CD14-positive monocyte (primary cell): ENCODE results near the gene CNGA1. TPM values are rescaled to one million over a fixed set of nuclear protein-coding genes. Genes with fewer than 3 reads are reported as not detected.

Experiments used
- DNase-seq, 3 donors: peaks; one replicate each; pipeline ENCODE4 v3.0.0-alpha.2; 2011 to 2022
- H2AFZ ChIP-seq: 2 replicates; pipeline ENCODE4 v1.6.0; 2012; ENCODE audit warnings: mild to moderate bottlenecking, low read depth, low read length, inconsistent platforms; ENCODE audit not compliant: insufficient read depth, poor library complexity, severe bottlenecking
- H3K27ac ChIP-seq, 2 donors: 1 replicate in 1 of 2; 2 replicates in 1 of 2; pipeline ENCODE4 v1.5.1; 2012 to 2013; ENCODE audit warnings: low read length in 2 of 2, control low read depth in 1 of 2, inconsistent platforms in 1 of 2, low read depth in 1 of 2, mild to moderate bottlenecking in 1 of 2
- H3K27me3 ChIP-seq, 2 donors: one replicate each; pipeline versions ENCODE4 v1.6.0 to v1.6.1; 2011 to 2013; ENCODE audit warnings: low read length in 2 of 2; ENCODE audit not compliant: control insufficient read depth in 2 of 2, insufficient read depth in 2 of 2
- H3K36me3 ChIP-seq, 2 donors: replicated peaks in 1 of 2; 1 replicate in 1 of 2; 2 replicates in 1 of 2; pipeline versions ENCODE4 v1.5.1 to v1.6.1; 2012 to 2013; ENCODE audit warnings: low read length in 2 of 2, control low read depth in 1 of 2, inconsistent platforms in 1 of 2, mild to moderate bottlenecking in 1 of 2; ENCODE audit not compliant: insufficient read depth in 2 of 2, control insufficient read depth in 1 of 2
- H3K4me1 ChIP-seq, 2 donors: 1 replicate in 1 of 2; 2 replicates in 1 of 2; pipeline versions ENCODE4 v1.5.1 to v1.6.1; 2012 to 2013; ENCODE audit warnings: low read length in 2 of 2, control low read depth in 1 of 2, inconsistent platforms in 1 of 2, mild to moderate bottlenecking in 1 of 2, moderate library complexity in 1 of 2; ENCODE audit not compliant: insufficient read depth in 2 of 2, control insufficient read depth in 1 of 2
- H3K4me2 ChIP-seq: replicated peaks from 2 replicates; pipeline ENCODE3; 2012; ENCODE audit warnings: low read length, moderate library complexity, mild to moderate bottlenecking; ENCODE audit not compliant: poor library complexity, severe bottlenecking; ENCODE audit errors: extremely low read depth
- H3K4me3 ChIP-seq, 3 experiments: fragments of 200-600 bp in 1 of 3; sonication (generic) in 1 of 3; replicated peaks in 1 of 3; 1 replicate in 2 of 3; 2 replicates in 1 of 3; pipeline ENCODE4 v1.5.1; 2011 to 2013; ENCODE audit warnings: low read length in 3 of 3, mild to moderate bottlenecking in 3 of 3, control low read depth in 2 of 3, low read depth in 2 of 3, inconsistent platforms in 1 of 3, moderate library complexity in 1 of 3
- H3K79me2 ChIP-seq: 2 replicates; pipeline ENCODE4 v1.6.0; 2012; ENCODE audit warnings: mild to moderate bottlenecking, control low read depth, inconsistent platforms, low read length, moderate library complexity; ENCODE audit not compliant: insufficient read depth
- H3K9ac ChIP-seq: 2 replicates; pipeline ENCODE4 v1.6.0; 2017; ENCODE audit warnings: low read length, mild to moderate bottlenecking; ENCODE audit not compliant: insufficient read depth, poor library complexity, severe bottlenecking
- H3K9me3 ChIP-seq, 2 donors: replicated peaks in 1 of 2; 1 replicate in 1 of 2; 2 replicates in 1 of 2; pipeline versions ENCODE4 v1.5.1 to v1.6.1; 2012 to 2013; ENCODE audit warnings: low read length in 2 of 2, control low read depth in 1 of 2; ENCODE audit not compliant: control insufficient read depth in 1 of 2, insufficient read depth in 1 of 2
- H4K20me1 ChIP-seq: 2 replicates; pipeline ENCODE4 v1.6.0; 2012; ENCODE audit warnings: mild to moderate bottlenecking, low read length, control low read depth, moderate library complexity; ENCODE audit not compliant: insufficient read depth
- H3K27ac Mint-ChIP-seq, 7 donors: one replicate each; pipeline ENCODE4 v1.8.0; 2020; ENCODE audit warnings: mild to moderate bottlenecking in 7 of 7, mixed read lengths in 7 of 7, moderate library complexity in 6 of 7, inconsistent platforms in 2 of 7
- H3K27me3 Mint-ChIP-seq, 3 donors: one replicate each; pipeline ENCODE4 v1.8.0; 2021 to 2022; ENCODE audit warnings: low read depth in 3 of 3, mild to moderate bottlenecking in 3 of 3, mixed read lengths in 3 of 3, moderate library complexity in 3 of 3, inconsistent platforms in 1 of 3
- H3K36me3 Mint-ChIP-seq, 2 donors: one replicate each; pipeline ENCODE4 v1.8.0; 2020; ENCODE audit warnings: mixed read lengths in 2 of 2, inconsistent platforms in 1 of 2, mild to moderate bottlenecking in 1 of 2
- H3K4me1 Mint-ChIP-seq: one replicate; pipeline ENCODE4 v1.8.0; 2020; ENCODE audit warnings: mild to moderate bottlenecking, mixed read lengths
- H3K4me3 Mint-ChIP-seq, 2 donors: one replicate each; pipeline ENCODE4 v1.8.0; 2020; ENCODE audit warnings: mild to moderate bottlenecking in 2 of 2, mixed read lengths in 2 of 2, moderate library complexity in 1 of 2
- H3K9me3 Mint-ChIP-seq, 7 donors: one replicate each; pipeline ENCODE4 v1.8.0; 2020 to 2022; ENCODE audit warnings: mixed read lengths in 7 of 7, mild to moderate bottlenecking in 6 of 7, moderate library complexity in 6 of 7, inconsistent platforms in 2 of 7
- WGBS: methylation state at CpG from one replicate; pipeline ENCODE4 v1.1.5; 2013; ENCODE audit warnings: missing lambda C conversion rate; ENCODE audit not compliant: insufficient coverage; 5-methylcytosine and 5-hydroxymethylcytosine counted together
- intact Hi-C, 2 donors: fragments of 100-400 bp; cut with micrococcal nuclease; formaldehyde crosslinking; loops; one replicate each; pipeline versions ENCODE4 v1.15.0 to v1.15.1; 2023
- polyA plus RNA-seq, 3 donors: library from polyadenylated mRNA; depleted of rRNA in 1 of 3; unstranded in 2 of 3; stranded (reverse) in 1 of 3; fragments of 300-500 nt in 2 of 3; fragments of >200 nt in 1 of 3; fragmentation: Illumina TruSeq in 2 of 3; gene quantifications; 1 replicate in 2 of 3; 2 replicates in 1 of 3; pipeline ENCODE4 v1.2.3, GENCODE V29; 2012 to 2021
- TF ChIP-seq, protein P1 (sequence below): fragments of 200-600 bp; IDR thresholded peaks from one replicate; pipeline ENCODE4 v1.8.0; 2022; ENCODE audit warnings: antibody characterized with exemption, mild to moderate bottlenecking

CNGA1 gene
- polyA plus RNA-seq, 3 donors, result not detected

DNA sequence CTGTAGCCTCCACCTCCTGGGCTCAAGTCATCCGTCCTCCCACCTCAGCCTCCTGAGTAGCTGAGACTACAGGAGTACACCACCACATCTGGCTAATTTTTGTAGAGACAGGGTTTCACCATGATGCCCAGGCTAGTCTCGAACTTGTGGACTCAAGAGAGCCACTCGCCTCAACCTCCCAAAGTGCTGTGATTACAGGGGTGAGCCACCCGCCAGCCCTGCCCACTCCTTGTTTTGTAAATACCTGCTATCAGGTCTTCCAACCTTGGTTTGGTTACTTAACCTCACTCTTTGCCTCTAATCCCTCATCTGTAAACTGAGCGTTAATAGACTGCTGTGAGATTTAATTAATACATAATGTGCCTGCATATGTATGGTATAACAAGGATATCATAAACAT is 803 bp downstream of the CNGA1 start:
- intact Hi-C loops, result no loop called here
- Histone ChIP-seq H3K4me1 (peaks cover 14 to 19% of the 10 kb centered on the region in 2 donors), H3K4me2 (peak overlapping the region; percentile 97), H2AFZ (peak overlapping the region; percentile 85), H3K27me3 (peaks cover 37 to 49% of the 10 kb centered on the region in 2 donors), H3K9ac (no peak overlapping the region), H3K79me2 (no peaks in the 10 kb centered on the region), H3K36me3 (no peaks in the 10 kb centered on the region), H3K27ac (no peak overlapping the region), H3K4me3 (peak overlapping the region in 1 of 3 experiments; percentile 82), H4K20me1 (no peaks in the 10 kb centered on the region), H3K9me3 (peaks cover under 1 to 7% of the 10 kb centered on the region in 2 donors)
- Mint-ChIP-seq H3K27me3 (peaks cover 44 to 51% (median 49%) of the 10 kb centered on the region in 3 donors), H3K4me1 (peaks cover 29% of the 10 kb centered on the region), H3K9me3 (peaks cover 2 to 8% (median 5%) of the 10 kb centered on the region in 7 donors), H3K36me3 (peaks cover 0 to under 1% of the 10 kb centered on the region in 2 donors), H3K4me3 (peak overlapping the region; percentile 78 to 91), H3K27ac (no peak overlapping the region)
- TF ChIP-seq, protein P1, sequence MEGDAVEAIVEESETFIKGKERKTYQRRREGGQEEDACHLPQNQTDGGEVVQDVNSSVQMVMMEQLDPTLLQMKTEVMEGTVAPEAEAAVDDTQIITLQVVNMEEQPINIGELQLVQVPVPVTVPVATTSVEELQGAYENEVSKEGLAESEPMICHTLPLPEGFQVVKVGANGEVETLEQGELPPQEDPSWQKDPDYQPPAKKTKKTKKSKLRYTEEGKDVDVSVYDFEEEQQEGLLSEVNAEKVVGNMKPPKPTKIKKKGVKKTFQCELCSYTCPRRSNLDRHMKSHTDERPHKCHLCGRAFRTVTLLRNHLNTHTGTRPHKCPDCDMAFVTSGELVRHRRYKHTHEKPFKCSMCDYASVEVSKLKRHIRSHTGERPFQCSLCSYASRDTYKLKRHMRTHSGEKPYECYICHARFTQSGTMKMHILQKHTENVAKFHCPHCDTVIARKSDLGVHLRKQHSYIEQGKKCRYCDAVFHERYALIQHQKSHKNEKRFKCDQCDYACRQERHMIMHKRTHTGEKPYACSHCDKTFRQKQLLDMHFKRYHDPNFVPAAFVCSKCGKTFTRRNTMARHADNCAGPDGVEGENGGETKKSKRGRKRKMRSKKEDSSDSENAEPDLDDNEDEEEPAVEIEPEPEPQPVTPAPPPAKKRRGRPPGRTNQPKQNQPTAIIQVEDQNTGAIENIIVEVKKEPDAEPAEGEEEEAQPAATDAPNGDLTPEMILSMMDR, result no peak
- WGBS, result no CpG with 5 or more reads among the region's 5 CpGs
- no peak for DNase-seq

DNA sequence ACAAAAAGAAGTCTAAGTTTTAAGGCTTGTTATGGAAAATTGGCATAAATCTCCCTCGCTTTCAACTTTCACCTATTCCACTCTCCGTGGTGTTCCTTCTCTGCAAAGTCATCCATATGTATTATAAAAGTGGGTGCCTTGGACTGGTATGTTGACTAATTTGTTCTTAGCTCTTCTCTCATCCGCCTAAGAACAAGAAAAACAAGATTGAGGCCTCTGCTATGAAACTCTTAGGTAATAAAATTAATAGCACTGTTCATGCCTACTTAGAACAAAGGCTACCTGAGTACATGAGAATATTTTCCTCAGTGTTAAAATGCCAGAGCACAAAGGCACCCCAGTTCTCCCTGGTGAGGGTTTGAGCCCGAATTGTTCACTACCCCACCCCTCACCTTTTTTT is 1.3 kb downstream of the CNGA1 start:
- Mint-ChIP-seq H3K9me3 (peaks cover 2 to 10% (median 7%) of the 10 kb centered on the region in 7 donors), H3K4me1 (peaks cover 29% of the 10 kb centered on the region), H3K4me3 (no peak overlapping the region), H3K27me3 (peaks cover 44 to 49% (median 48%) of the 10 kb centered on the region in 3 donors), H3K27ac (no peak overlapping the region), H3K36me3 (peaks cover 0 to 2% of the 10 kb centered on the region in 2 donors)
- Histone ChIP-seq H3K27ac (no peak overlapping the region), H4K20me1 (no peaks in the 10 kb centered on the region), H3K4me2 (no peak overlapping the region), H3K4me3 (no peak overlapping the region), H3K36me3 (no peaks in the 10 kb centered on the region), H3K9me3 (peaks cover 6 to 7% of the 10 kb centered on the region in 2 donors), H3K27me3 (peaks cover 34 to 49% of the 10 kb centered on the region in 2 donors), H2AFZ (no peak overlapping the region), H3K9ac (no peak overlapping the region), H3K79me2 (no peaks in the 10 kb centered on the region), H3K4me1 (peaks cover 14 to 19% of the 10 kb centered on the region in 2 donors)
- DNase-seq, result no peak
- TF ChIP-seq, protein P1, result no peak
- intact Hi-C loops, result no loop called here
- WGBS, result 100% methylated on average over 1 of the region's 4 CpGs
